GM12878 (cell line): ENCODE data around the gene TELO2. TPM values are rescaled to one million over a fixed set of nuclear protein-coding genes. Genes with fewer than 3 reads are reported as not detected.
A peak's percentile ranks its signal among the peaks of the same experiment; 100 is the strongest.

Experiments
- ATF3 ChIP-seq: IDR thresholded peaks from 2 replicates; pipeline ENCODE4 v1.6.1; 2011; ENCODE audit warnings: low read depth, mild to moderate bottlenecking, low read length, moderate library complexity, borderline replicate concordance; ENCODE audit errors: extremely low read depth
- BACH1 ChIP-seq: fragments of 450-650 bp; IDR thresholded peaks from 2 replicates; pipeline ENCODE4 v1.6.1; 2017; ENCODE audit warnings: mild to moderate bottlenecking, borderline replicate concordance
- BRCA1 ChIP-seq: IDR thresholded peaks from 2 replicates; pipeline ENCODE4 v1.6.1; 2011; ENCODE audit warnings: low read depth, low read length, improper control_type of control experiment
- CBX3 ChIP-seq: fragments of 200-600 bp; sonication (generic); IDR thresholded peaks from 2 replicates; pipeline ENCODE4 v1.6.1; 2016; ENCODE audit warnings: low read depth, borderline replicate concordance
- CREM ChIP-seq: IDR thresholded peaks from 2 replicates; pipeline ENCODE4 v1.6.1; 2014; ENCODE audit warnings: antibody characterized with exemption, low read depth
- DPF2 ChIP-seq: fragments of 450-650 bp; IDR thresholded peaks from 2 replicates; pipeline ENCODE4 v1.6.1; 2017; ENCODE audit warnings: mild to moderate bottlenecking
- HDAC2 ChIP-seq: fragments of 200-600 bp; sonication (generic); IDR thresholded peaks from 2 replicates; pipeline ENCODE4 v1.6.1; 2017
- HDGF ChIP-seq: fragments of 450-650 bp; IDR thresholded peaks from 2 replicates; pipeline ENCODE4 v1.6.1; 2016; ENCODE audit warnings: antibody characterized with exemption
- IRF3 ChIP-seq: fragments of 450-650 bp; IDR thresholded peaks from 2 replicates; pipeline ENCODE4 v1.6.1; 2014; ENCODE audit warnings: mild to moderate bottlenecking
- IRF4 ChIP-seq: IDR thresholded peaks from 2 replicates; pipeline ENCODE4 v1.6.1; 2011; ENCODE audit warnings: low read depth, low read length
- KAT2A ChIP-seq: conservative IDR thresholded peaks from 2 replicates; pipeline ENCODE4 v1.6.1; 2011; ENCODE audit warnings: low read depth, low read length; ENCODE audit not compliant: control insufficient read depth
- MLLT1 ChIP-seq: fragments of 450-650 bp; IDR thresholded peaks from 2 replicates; pipeline ENCODE4 v1.6.1; 2016; ENCODE audit warnings: mild to moderate bottlenecking
- MTA2 ChIP-seq: fragments of 450-650 bp; IDR thresholded peaks from 2 replicates; pipeline ENCODE4 v1.6.1; 2016; ENCODE audit warnings: low read depth, mild to moderate bottlenecking, moderate library complexity
- NFYA ChIP-seq: IDR thresholded peaks from 2 replicates; pipeline ENCODE4 v1.6.1; 2011; ENCODE audit warnings: low read depth, mild to moderate bottlenecking, low read length, improper control_type of control experiment, borderline replicate concordance
- NFYB ChIP-seq: IDR thresholded peaks from 2 replicates; pipeline ENCODE4 v1.6.1; 2011; ENCODE audit warnings: low read depth, mild to moderate bottlenecking, low read length, improper control_type of control experiment, moderate library complexity; ENCODE audit not compliant: insufficient read depth
- NR2F1 ChIP-seq: fragments of 450-650 bp; conservative IDR thresholded peaks from 2 replicates; pipeline ENCODE4 v1.6.1; 2017; ENCODE audit warnings: mild to moderate bottlenecking
- POLR2A ChIP-seq: IDR thresholded peaks from 2 replicates; pipeline ENCODE4 v1.6.1; 2011; ENCODE audit warnings: low read depth, mild to moderate bottlenecking, low read length
- RFX5 ChIP-seq: IDR thresholded peaks from 2 replicates; pipeline ENCODE4 v1.6.1; 2011; ENCODE audit warnings: low read depth, low read length, improper control_type of control experiment
- SREBF2 ChIP-seq: IDR thresholded peaks from 2 replicates; pipeline ENCODE4 v1.6.1; 2012; ENCODE audit warnings: mild to moderate bottlenecking, low read length
- STAT1 ChIP-seq: fragments of 450-650 bp; conservative IDR thresholded peaks from 2 replicates; pipeline ENCODE4 v1.6.1; 2014; ENCODE audit warnings: antibody characterized with exemption, mild to moderate bottlenecking
- SUPT20H ChIP-seq: IDR thresholded peaks from 2 replicates; pipeline ENCODE4 v1.6.1; 2011; ENCODE audit warnings: low read depth, mild to moderate bottlenecking, low read length, moderate library complexity, borderline replicate concordance; ENCODE audit not compliant: control insufficient read depth
- SUZ12 ChIP-seq: fragments of 200-600 bp; sonication (generic); IDR thresholded peaks from one replicate; pipeline ENCODE4 v1.6.1; 2018; ENCODE audit warnings: antibody characterized with exemption, mild to moderate bottlenecking; ENCODE audit not compliant: unreplicated experiment
- ZBED1 ChIP-seq: IDR thresholded peaks from 2 replicates; pipeline ENCODE4 v1.6.1; 2016; ENCODE audit warnings: borderline replicate concordance
- ZNF384 ChIP-seq: IDR thresholded peaks from 2 replicates; pipeline ENCODE4 v1.6.1; 2012; ENCODE audit warnings: low read depth, mild to moderate bottlenecking, low read length, improper control_type of control experiment, borderline replicate concordance
- ZZZ3 ChIP-seq: IDR thresholded peaks from 2 replicates; pipeline ENCODE4 v1.6.1; 2011; ENCODE audit warnings: low read depth; ENCODE audit not compliant: control insufficient read depth, insufficient read length
- polyA plus RNA-seq, 11 experiments: library from polyadenylated mRNA; depleted of rRNA in 4 of 11; unstranded in 6 of 11; stranded (reverse) in 5 of 11; fragments of >200 nt; fragmentation: Nextera tagmentation in 4 of 11; fragmentation: Illumina TruSeq in 1 of 11; extraction: Ambion mirVana in 4 of 11; extraction: Trizol in 1 of 11; gene quantifications; 1 replicate in 1 of 11; 2 replicates in 10 of 11; pipeline versions ENCODE4 v1.2.1 to v1.2.3, GENCODE V29; 2011 to 2016; ENCODE audit warnings: inconsistent platforms in 2 of 11, missing spikeins in 2 of 11, low read depth in 1 of 11
- total RNA-seq, 4 experiments: library from RNA; depleted of rRNA in 3 of 4; stranded (reverse); fragments of >200 nt in 3 of 4; fragmentation: Illumina TruSeq in 1 of 4; extraction: Trizol in 1 of 4; gene quantifications; 2 replicates each; pipeline versions ENCODE4 v1.2.1 to v1.2.3, GENCODE V29; 2013 to 2021
- TF ChIP-seq, protein P1 (sequence below): fragments of 450-650 bp; IDR thresholded peaks from 2 replicates; pipeline ENCODE4 v1.6.1; 2017; ENCODE audit warnings: mild to moderate bottlenecking
- TF ChIP-seq, protein P2 (sequence below): IDR thresholded peaks from 2 replicates; pipeline ENCODE4 v1.6.1; 2012; ENCODE audit warnings: low read length, inconsistent platforms

Gene TELO2
- total and polyA plus RNA-seq, 10 of the 15 experiments (the other 5 are each of a cell fraction or from before 2014, with no cell fraction given): 0.55 to 72.8 (median 18.6) TPM

- TF ChIP-seq NFYB (no peak), RFX5 (no peak), NR2F1 (peak; percentile 70), SUZ12 (no peak), IRF4 (no peak), HDGF (no peak), MLLT1 (no peak), CREM (peak; percentile 50; the same call in 1 of the 2 replicates), POLR2A (peak; percentile 95), NFYA (no peak), KAT2A (no peak), ZNF384 (no peak), MTA2 (no peak), ZZZ3 (no peak), IRF3 (peak; percentile 67; the same call in 1 of the 2 replicates), BRCA1 (no peak), HDAC2 (no peak), STAT1 (0 out of 2 replicates have a peak, but pooled peaks have one; percentile 56), SREBF2 (no peak), SUPT20H (no peak), BACH1 (peak; percentile 86), ATF3 (peak; percentile 100), CBX3 (no peak), ZBED1 (no peak), DPF2 (peak; percentile 86)
- TF ChIP-seq, protein P1, sequence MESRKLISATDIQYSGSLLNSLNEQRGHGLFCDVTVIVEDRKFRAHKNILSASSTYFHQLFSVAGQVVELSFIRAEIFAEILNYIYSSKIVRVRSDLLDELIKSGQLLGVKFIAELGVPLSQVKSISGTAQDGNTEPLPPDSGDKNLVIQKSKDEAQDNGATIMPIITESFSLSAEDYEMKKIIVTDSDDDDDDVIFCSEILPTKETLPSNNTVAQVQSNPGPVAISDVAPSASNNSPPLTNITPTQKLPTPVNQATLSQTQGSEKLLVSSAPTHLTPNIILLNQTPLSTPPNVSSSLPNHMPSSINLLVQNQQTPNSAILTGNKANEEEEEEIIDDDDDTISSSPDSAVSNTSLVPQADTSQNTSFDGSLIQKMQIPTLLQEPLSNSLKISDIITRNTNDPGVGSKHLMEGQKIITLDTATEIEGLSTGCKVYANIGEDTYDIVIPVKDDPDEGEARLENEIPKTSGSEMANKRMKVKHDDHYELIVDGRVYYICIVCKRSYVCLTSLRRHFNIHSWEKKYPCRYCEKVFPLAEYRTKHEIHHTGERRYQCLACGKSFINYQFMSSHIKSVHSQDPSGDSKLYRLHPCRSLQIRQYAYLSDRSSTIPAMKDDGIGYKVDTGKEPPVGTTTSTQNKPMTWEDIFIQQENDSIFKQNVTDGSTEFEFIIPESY: no peak
- TF ChIP-seq, protein P2, sequence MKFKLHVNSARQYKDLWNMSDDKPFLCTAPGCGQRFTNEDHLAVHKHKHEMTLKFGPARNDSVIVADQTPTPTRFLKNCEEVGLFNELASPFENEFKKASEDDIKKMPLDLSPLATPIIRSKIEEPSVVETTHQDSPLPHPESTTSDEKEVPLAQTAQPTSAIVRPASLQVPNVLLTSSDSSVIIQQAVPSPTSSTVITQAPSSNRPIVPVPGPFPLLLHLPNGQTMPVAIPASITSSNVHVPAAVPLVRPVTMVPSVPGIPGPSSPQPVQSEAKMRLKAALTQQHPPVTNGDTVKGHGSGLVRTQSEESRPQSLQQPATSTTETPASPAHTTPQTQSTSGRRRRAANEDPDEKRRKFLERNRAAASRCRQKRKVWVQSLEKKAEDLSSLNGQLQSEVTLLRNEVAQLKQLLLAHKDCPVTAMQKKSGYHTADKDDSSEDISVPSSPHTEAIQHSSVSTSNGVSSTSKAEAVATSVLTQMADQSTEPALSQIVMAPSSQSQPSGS: no peak
- TF ChIP-seq, all 136 proteins: peak for 53
Observed at GRCh38 chr16:1474796-1475551, 18.2 kb upstream of the TELO2 start, which contains the start of gene CLCN7 (continued).
